ENCODE data around the gene TLE2. TPM values are rescaled to one million over a fixed set of nuclear protein-coding genes. Genes with fewer than 3 reads are reported as not detected.

Gene TLE2
- total RNA-seq, 1 donor from 2014 or later: 23.3 TPM

- DNase-seq (ENCODE audit: low read depth): no peak
- no peak overlapping the region for H3K4me3 ChIP-seq (ENCODE audit: low read depth, low read length)
- H3K27me3 ChIP-seq (ENCODE audit: control insufficient read depth, insufficient read depth, low read length): peaks cover 42% of the 10 kb centered on the region
- TF ChIP-seq, protein P1, sequence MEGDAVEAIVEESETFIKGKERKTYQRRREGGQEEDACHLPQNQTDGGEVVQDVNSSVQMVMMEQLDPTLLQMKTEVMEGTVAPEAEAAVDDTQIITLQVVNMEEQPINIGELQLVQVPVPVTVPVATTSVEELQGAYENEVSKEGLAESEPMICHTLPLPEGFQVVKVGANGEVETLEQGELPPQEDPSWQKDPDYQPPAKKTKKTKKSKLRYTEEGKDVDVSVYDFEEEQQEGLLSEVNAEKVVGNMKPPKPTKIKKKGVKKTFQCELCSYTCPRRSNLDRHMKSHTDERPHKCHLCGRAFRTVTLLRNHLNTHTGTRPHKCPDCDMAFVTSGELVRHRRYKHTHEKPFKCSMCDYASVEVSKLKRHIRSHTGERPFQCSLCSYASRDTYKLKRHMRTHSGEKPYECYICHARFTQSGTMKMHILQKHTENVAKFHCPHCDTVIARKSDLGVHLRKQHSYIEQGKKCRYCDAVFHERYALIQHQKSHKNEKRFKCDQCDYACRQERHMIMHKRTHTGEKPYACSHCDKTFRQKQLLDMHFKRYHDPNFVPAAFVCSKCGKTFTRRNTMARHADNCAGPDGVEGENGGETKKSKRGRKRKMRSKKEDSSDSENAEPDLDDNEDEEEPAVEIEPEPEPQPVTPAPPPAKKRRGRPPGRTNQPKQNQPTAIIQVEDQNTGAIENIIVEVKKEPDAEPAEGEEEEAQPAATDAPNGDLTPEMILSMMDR (IDR thresholded peaks at IDR 0.05; ENCODE audit: insufficient read depth, low read length, poor library complexity, severe bottlenecking): no peak
- H3K36me3 ChIP-seq (ENCODE audit: control insufficient read depth, insufficient read depth, low read length): no peaks in the 10 kb centered on the region
Observed at GRCh38 chr19:3025549-3025886, 3.6 kb downstream of the TLE2 start.

GRCh38 chr19:3024870-3025548, 4.1 kb downstream of the TLE2 start:
- Histone ChIP-seq H3K36me3 (ENCODE audit: control insufficient read depth, insufficient read depth, low read length) (no peaks in the 10 kb centered on the region), H3K4me3 (ENCODE audit: low read depth, low read length) (no peak overlapping the region), H3K27me3 (ENCODE audit: control insufficient read depth, insufficient read depth, low read length) (peaks cover 37% of the 10 kb centered on the region)
- no peak for DNase-seq (ENCODE audit: low read depth)
- TF ChIP-seq, protein P1 (IDR thresholded peaks at IDR 0.05; ENCODE audit: insufficient read depth, low read length, poor library complexity, severe bottlenecking): no peak

DNA sequence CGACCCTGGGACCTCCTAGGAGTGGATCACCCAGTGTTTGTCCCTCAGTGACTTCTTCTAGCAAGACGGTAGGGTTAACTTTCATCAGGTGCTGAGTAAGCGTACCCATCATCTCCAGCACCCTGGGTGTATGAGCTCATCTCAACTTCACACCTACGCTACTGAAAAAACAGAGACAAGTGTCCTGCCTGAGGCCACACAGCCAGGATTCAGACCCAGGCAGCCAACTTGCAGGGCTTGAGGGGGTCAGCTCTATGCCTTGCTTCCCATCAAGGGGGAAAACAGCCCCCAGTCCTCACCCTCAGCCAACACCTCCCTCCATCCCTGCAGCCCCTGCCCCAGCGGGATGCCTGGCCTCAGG, 4.6 kb downstream of the TLE2 start:
- Histone ChIP-seq H3K36me3 (ENCODE audit: control insufficient read depth, insufficient read depth, low read length) (no peaks in the 10 kb centered on the region), H3K27me3 (ENCODE audit: control insufficient read depth, insufficient read depth, low read length) (peaks cover 32% of the 10 kb centered on the region), H3K4me3 (ENCODE audit: low read depth, low read length) (no peak overlapping the region)
- no peak for DNase-seq (ENCODE audit: low read depth)
- TF ChIP-seq, protein P1 (IDR thresholded peaks at IDR 0.05; ENCODE audit: insufficient read depth, low read length, poor library complexity, severe bottlenecking): no peak

DNA sequence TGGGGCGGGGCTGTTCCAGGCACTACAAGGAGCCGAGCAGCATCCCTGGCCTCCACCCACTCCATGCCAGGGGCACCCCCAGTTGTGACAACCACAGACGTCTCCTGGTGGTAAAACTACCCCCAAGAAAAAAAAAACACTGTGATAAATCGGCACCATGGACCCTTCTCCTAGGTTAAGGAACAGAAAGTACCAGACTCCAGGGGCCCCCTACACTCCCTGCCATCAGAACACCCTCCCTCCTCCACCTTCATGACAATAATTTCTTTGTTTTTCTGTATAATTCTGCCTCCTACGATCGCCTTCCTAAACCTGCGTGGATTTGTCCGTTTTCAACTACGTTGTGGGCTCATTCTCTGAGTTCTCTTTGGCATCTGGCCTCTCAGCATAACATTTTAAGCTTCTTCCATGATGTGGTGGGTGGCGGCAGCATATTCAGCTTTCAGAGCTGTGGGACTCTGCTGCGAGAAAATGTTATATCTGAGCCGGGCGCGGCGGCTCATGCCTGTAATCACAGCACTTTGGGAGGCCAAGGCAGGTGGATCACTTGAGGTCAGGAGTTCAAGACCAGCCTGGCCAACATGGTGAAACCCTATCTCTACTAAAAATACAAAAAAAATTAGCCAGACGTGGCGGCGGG, 8.6 kb downstream of the TLE2 start:
- TF ChIP-seq, protein P1 (IDR thresholded peaks at IDR 0.05; ENCODE audit: insufficient read depth, low read length, poor library complexity, severe bottlenecking): no peak
- H3K4me3 ChIP-seq (ENCODE audit: low read depth, low read length): no peak overlapping the region
- no peak for DNase-seq (ENCODE audit: low read depth)
- no peaks in the 10 kb centered on the region for H3K36me3 ChIP-seq (ENCODE audit: control insufficient read depth, insufficient read depth, low read length)
- peaks cover 10% of the 10 kb centered on the region for H3K27me3 ChIP-seq (ENCODE audit: control insufficient read depth, insufficient read depth, low read length)

DNA sequence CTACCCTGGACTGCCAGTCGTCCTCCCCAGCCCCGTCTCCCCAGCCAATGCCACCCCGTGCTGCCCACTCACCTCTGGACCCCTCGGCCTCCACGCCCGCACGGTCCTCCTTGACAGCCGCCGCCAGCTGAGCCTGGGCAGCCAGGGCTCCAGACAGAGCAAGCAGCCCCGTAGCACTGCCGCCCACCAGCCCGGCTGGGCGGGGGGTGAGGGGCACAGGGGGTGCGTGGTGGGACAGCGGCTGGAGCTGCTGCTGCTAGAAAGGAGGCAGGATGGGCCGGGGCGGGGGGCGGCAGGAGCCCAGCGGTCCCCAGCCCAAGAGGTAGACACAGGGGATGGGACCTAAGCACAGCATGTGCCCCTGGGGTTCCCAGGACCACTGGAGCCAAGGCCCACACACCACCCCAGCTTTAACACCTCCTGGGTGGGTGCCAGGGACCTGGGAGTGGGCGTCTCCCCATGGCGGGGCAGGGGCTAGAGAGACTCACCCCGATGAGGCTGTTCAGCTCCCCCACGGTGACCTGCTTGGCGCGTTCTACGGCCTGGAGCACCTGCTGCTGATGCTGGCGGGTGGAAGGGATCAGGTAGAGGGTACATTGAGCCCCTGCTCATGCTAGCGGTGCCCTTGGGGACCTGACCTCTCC, 9.7 kb downstream of the TLE2 start:
- TF ChIP-seq, protein P1 (IDR thresholded peaks at IDR 0.05; ENCODE audit: insufficient read depth, low read length, poor library complexity, severe bottlenecking): no peak
- peaks cover under 1% of the 10 kb centered on the region for H3K27me3 ChIP-seq (ENCODE audit: control insufficient read depth, insufficient read depth, low read length)
- H3K36me3 ChIP-seq (ENCODE audit: control insufficient read depth, insufficient read depth, low read length): no peaks in the 10 kb centered on the region
- DNase-seq (ENCODE audit: low read depth): no peak
- H3K4me3 ChIP-seq (ENCODE audit: low read depth, low read length): no peak overlapping the region

Data from kidney epithelial cell (primary cell).